Activated naive CD8-positive, alpha-beta T cell (primary cell): Measurements from ENCODE around the gene AIFM2.
A peak's percentile ranks its signal among the peaks of the same experiment; 100 is the strongest.
"Not testable (repeated sequence)": the region's sequence is repeated elsewhere in the genome, so short reads cannot be mapped to it uniquely, and the experiment has no call there.

Experiments used
- H3K27ac Mint-ChIP-seq: one replicate; pipeline ENCODE4 v1.8.0; 2021; ENCODE audit warnings: mixed read lengths
- H3K27me3 Mint-ChIP-seq: one replicate; pipeline ENCODE4 v1.8.0; 2021; ENCODE audit warnings: mixed read lengths
- H3K36me3 Mint-ChIP-seq: one replicate; pipeline ENCODE4 v1.8.0; 2021; ENCODE audit warnings: mixed read lengths
- H3K4me1 Mint-ChIP-seq: one replicate; pipeline ENCODE4 v1.8.0; 2021; ENCODE audit warnings: low read depth, mixed read lengths
- H3K4me3 Mint-ChIP-seq: one replicate; pipeline ENCODE4 v1.8.0; 2021; ENCODE audit warnings: mild to moderate bottlenecking, mixed read lengths
- H3K9me3 Mint-ChIP-seq: one replicate; pipeline ENCODE4 v1.8.0; 2021; ENCODE audit warnings: low read depth, mixed read lengths

The AIFM2 gene

GRCh38 chr10:70120417-70120816, 12.2 kb downstream of the AIFM2 start:
- Mint-ChIP-seq H3K4me3 (no peak overlapping the region), H3K27me3 (no peaks in the 10 kb centered on the region), H3K36me3 (peaks cover 6% of the 10 kb centered on the region), H3K9me3 (no peaks in the 10 kb centered on the region), H3K4me1 (peaks cover 7% of the 10 kb centered on the region), H3K27ac (no peak overlapping the region)

GRCh38 chr10:70119623-70120022, 13.0 kb downstream of the AIFM2 start:
- Mint-ChIP-seq H3K27me3 (no peaks in the 10 kb centered on the region), H3K9me3 (no peaks in the 10 kb centered on the region), H3K27ac (no peak overlapping the region), H3K36me3 (peaks cover 6% of the 10 kb centered on the region), H3K4me1 (peaks cover 7% of the 10 kb centered on the region), H3K4me3 (no peak overlapping the region)

- Mint-ChIP-seq H3K9me3 (no peaks in the 10 kb centered on the region), H3K27me3 (no peaks in the 10 kb centered on the region), H3K4me3 (no peak overlapping the region), H3K27ac (no peak overlapping the region), H3K36me3 (peaks cover 4% of the 10 kb centered on the region), H3K4me1 (peaks cover 7% of the 10 kb centered on the region)
These were observed 13.4 kb downstream of the AIFM2 start for GRCh38 chr10:70119197-70119596.

GRCh38 chr10:70118196-70118595, 14.4 kb downstream of the AIFM2 start:
- no peak overlapping the region for H3K27ac Mint-ChIP-seq
- H3K4me3 Mint-ChIP-seq = no peak overlapping the region
- peaks cover 4% of the 10 kb centered on the region for H3K36me3 Mint-ChIP-seq
- no peaks in the 10 kb centered on the region for H3K27me3 Mint-ChIP-seq
- no peaks in the 10 kb centered on the region for H3K9me3 Mint-ChIP-seq
- peaks cover 7% of the 10 kb centered on the region for H3K4me1 Mint-ChIP-seq

GRCh38 chr10:70117646-70118045, 15.0 kb downstream of the AIFM2 start:
- Mint-ChIP-seq H3K9me3 (no peaks in the 10 kb centered on the region), H3K4me1 (peaks cover 7% of the 10 kb centered on the region), H3K4me3 (no peak overlapping the region), H3K27me3 (no peaks in the 10 kb centered on the region), H3K27ac (no peak overlapping the region), H3K36me3 (peaks cover 5% of the 10 kb centered on the region)

GRCh38 chr10:70115948-70116682, 16.5 kb downstream of the AIFM2 start:
- Mint-ChIP-seq H3K27me3 (no peaks in the 10 kb centered on the region), H3K4me1 (peaks cover 7% of the 10 kb centered on the region), H3K4me3 (no peak overlapping the region), H3K27ac (no peak overlapping the region), H3K9me3 (no peaks in the 10 kb centered on the region), H3K36me3 (peaks cover 5% of the 10 kb centered on the region)

GRCh38 chr10:70114902-70115301, 17.7 kb downstream of the AIFM2 start:
- H3K9me3 Mint-ChIP-seq = no peaks in the 10 kb centered on the region
- no peak overlapping the region for H3K27ac Mint-ChIP-seq
- no peak overlapping the region for H3K4me3 Mint-ChIP-seq
- H3K36me3 Mint-ChIP-seq = peaks cover 5% of the 10 kb centered on the region
- peaks cover 7% of the 10 kb centered on the region for H3K4me1 Mint-ChIP-seq
- no peaks in the 10 kb centered on the region for H3K27me3 Mint-ChIP-seq

GRCh38 chr10:70112071-70112470, 20.6 kb downstream of the AIFM2 start:
- Mint-ChIP-seq H3K27me3 (no peaks in the 10 kb centered on the region), H3K36me3 (peaks cover 4% of the 10 kb centered on the region), H3K27ac (no peak overlapping the region), H3K4me1 (peaks cover 7% of the 10 kb centered on the region), H3K4me3 (no peak overlapping the region), H3K9me3 (no peaks in the 10 kb centered on the region)

GRCh38 chr10:70111496-70111895, 21.1 kb downstream of the AIFM2 start:
- peaks cover 4% of the 10 kb centered on the region for H3K36me3 Mint-ChIP-seq
- H3K4me3 Mint-ChIP-seq = no peak overlapping the region
- H3K27ac Mint-ChIP-seq = peak overlapping the region; percentile 50

GRCh38 chr10:70109064-70109729, 23.4 kb downstream of the AIFM2 start:
- Mint-ChIP-seq H3K9me3 (no peaks in the 10 kb centered on the region), H3K27ac (no peak overlapping the region), H3K27me3 (no peaks in the 10 kb centered on the region), H3K4me3 (no peak overlapping the region), H3K4me1 (no peaks in the 10 kb centered on the region), H3K36me3 (peaks cover 4% of the 10 kb centered on the region)

More at GRCh38 chr10:70111496-70111895, 21.1 kb downstream of the AIFM2 start:
- Mint-ChIP-seq H3K4me1 (peaks cover 7% of the 10 kb centered on the region), H3K9me3 (no peaks in the 10 kb centered on the region), H3K27me3 (no peaks in the 10 kb centered on the region)

- Mint-ChIP-seq H3K4me1 (no peaks in the 10 kb centered on the region), H3K9me3 (no peaks in the 10 kb centered on the region), H3K4me3 (no peak overlapping the region), H3K27ac (no peak overlapping the region), H3K36me3 (peaks cover 2% of the 10 kb centered on the region), H3K27me3 (no peaks in the 10 kb centered on the region)
These were observed 25.4 kb downstream of the AIFM2 start for GRCh38 chr10:70106958-70107791.

- Mint-ChIP-seq H3K9me3 (no peaks in the 10 kb centered on the region), H3K4me3 (no peak overlapping the region), H3K4me1 (peaks cover 9% of the 10 kb centered on the region), H3K36me3 (peaks cover 16% of the 10 kb centered on the region), H3K27me3 (no peaks in the 10 kb centered on the region), H3K27ac (no peak overlapping the region)
These were observed 31.0 kb downstream of the AIFM2 start for GRCh38 chr10:70101668-70102067.

GRCh38 chr10:70101068-70101562, 31.5 kb downstream of the AIFM2 start:
- not testable (repeated sequence) for H3K27me3 Mint-ChIP-seq, H3K4me3 Mint-ChIP-seq, H3K27ac Mint-ChIP-seq, H3K9me3 Mint-ChIP-seq
- Mint-ChIP-seq H3K36me3 (peaks cover 18% of the 10 kb centered on the region), H3K4me1 (peaks cover 13% of the 10 kb centered on the region)

GRCh38 chr10:70098271-70098670, 34.4 kb downstream of the AIFM2 start:
- peaks cover 38% of the 10 kb centered on the region for H3K4me1 Mint-ChIP-seq
- H3K36me3 Mint-ChIP-seq = peaks cover 22% of the 10 kb centered on the region
- H3K27ac Mint-ChIP-seq = no peak overlapping the region
- H3K27me3 Mint-ChIP-seq = no peaks in the 10 kb centered on the region
- no peak overlapping the region for H3K4me3 Mint-ChIP-seq
- no peaks in the 10 kb centered on the region for H3K9me3 Mint-ChIP-seq

GRCh38 chr10:70097459-70097858, 35.2 kb downstream of the AIFM2 start:
- H3K27me3 Mint-ChIP-seq = no peaks in the 10 kb centered on the region
- peaks cover 46% of the 10 kb centered on the region for H3K4me1 Mint-ChIP-seq
- H3K9me3 Mint-ChIP-seq = no peaks in the 10 kb centered on the region
- H3K36me3 Mint-ChIP-seq = peaks cover 22% of the 10 kb centered on the region
- H3K4me3 Mint-ChIP-seq = no peak overlapping the region
- H3K27ac Mint-ChIP-seq = no peak overlapping the region
